Peyer's patch (tissue), 4 donors: ENCODE results near the gene CRYBA1. TPM values are rescaled to one million over a fixed set of nuclear protein-coding genes. Genes with fewer than 3 reads are reported as not detected.

Source experiments
- DNase-seq, 3 donors: peaks; one replicate each; pipeline ENCODE4 v3.0.0-alpha.2; 2017 to 2019
- H3K27ac ChIP-seq, 4 donors: fragments of 200-600 bp; sonication (generic); one replicate each; pipeline ENCODE4 v1.5.1; 2016 to 2019
- H3K27me3 ChIP-seq, 2 donors: fragments of 200-600 bp; sonication (generic); one replicate each; pipeline ENCODE4 v1.5.1; 2019
- H3K36me3 ChIP-seq, 3 donors: fragments of 200-600 bp; sonication (generic); one replicate each; pipeline ENCODE4 v1.5.1; 2016 to 2019
- H3K4me1 ChIP-seq, 4 donors: fragments of 200-600 bp; sonication (generic); one replicate each; pipeline ENCODE4 v1.5.1; 2016 to 2019
- H3K4me3 ChIP-seq, 4 donors: fragments of 200-600 bp; sonication (generic); 1 replicate in 3 of 4; 2 replicates in 1 of 4; pipeline ENCODE4 v1.5.1; 2016 to 2019; ENCODE audit warnings: mild to moderate bottlenecking in 1 of 4
- H3K9me3 ChIP-seq, 4 donors: fragments of 200-600 bp; sonication (generic); one replicate each; pipeline ENCODE4 v1.5.1; 2016 to 2019; ENCODE audit warnings: mild to moderate bottlenecking in 1 of 4
- CTCF ChIP-seq, 6 experiments: fragments of 450-650 bp in 4 of 6; fragments of 200-600 bp in 2 of 6; sonication (generic) in 1 of 6; IDR thresholded peaks; one replicate each; pipeline ENCODE4 v1.5.1; 2017 to 2019; ENCODE audit warnings: antibody characterized with exemption in 6 of 6, mild to moderate bottlenecking in 3 of 6, moderate library complexity in 1 of 6
- POLR2A ChIP-seq, 2 donors: fragments of 450-650 bp; IDR thresholded peaks; one replicate each; pipeline ENCODE4 v1.5.1; 2017; ENCODE audit warnings: antibody characterized with exemption in 2 of 2, mild to moderate bottlenecking in 2 of 2, moderate library complexity in 2 of 2
- total RNA-seq, 4 donors: library from RNA; depleted of rRNA; stranded (reverse); fragments of >200 nt; gene quantifications; one replicate each; pipeline ENCODE4 v1.1.0, GENCODE V29; 2016

Gene CRYBA1
- total RNA-seq, 4 donors from 2014 or later = not detected

GRCh38 chr17:29273924-29274323, 27.3 kb downstream of the CRYBA1 start:
- Histone ChIP-seq H3K27ac (no peak overlapping the region), H3K4me1 (peaks cover 0 to 27% (median 2%) of the 10 kb centered on the region in 4 donors), H3K4me3 (no peak overlapping the region), H3K27me3 (no peaks in the 10 kb centered on the region), H3K9me3 (no peaks in the 10 kb centered on the region), H3K36me3 (peaks cover 0 to 28% (median 0%) of the 10 kb centered on the region in 3 donors)
- TF ChIP-seq POLR2A (IDR thresholded peaks at IDR 0.05) (no peak), CTCF (IDR thresholded peaks at IDR 0.05) (peak in 1 of 6 experiments; percentile 14)
- no peak for DNase-seq

GRCh38 chr17:29278692-29279091, 32.0 kb downstream of the CRYBA1 start:
- peaks cover 0 to 32% (median 4%) of the 10 kb centered on the region in 4 donors for H3K4me1 ChIP-seq
- H3K4me3 ChIP-seq = no peak overlapping the region
- no peaks in the 10 kb centered on the region for H3K9me3 ChIP-seq
- no peak overlapping the region for H3K27ac ChIP-seq
- TF ChIP-seq POLR2A (IDR thresholded peaks at IDR 0.05) = no peak
- TF ChIP-seq CTCF (IDR thresholded peaks at IDR 0.05) = no peak
- no peak for DNase-seq
- H3K27me3 ChIP-seq = no peaks in the 10 kb centered on the region
- peaks cover 0 to 47% (median 0%) of the 10 kb centered on the region in 3 donors for H3K36me3 ChIP-seq

- Histone ChIP-seq H3K9me3 (no peaks in the 10 kb centered on the region), H3K4me1 (peaks cover 0 to 32% (median 5%) of the 10 kb centered on the region in 4 donors), H3K27ac (no peak overlapping the region), H3K36me3 (peaks cover 0 to 55% (median 0%) of the 10 kb centered on the region in 3 donors), H3K27me3 (no peaks in the 10 kb centered on the region), H3K4me3 (no peak overlapping the region)
- no peak for DNase-seq
- TF ChIP-seq CTCF (IDR thresholded peaks at IDR 0.05) (no peak), POLR2A (IDR thresholded peaks at IDR 0.05) (no peak)
These were observed 32.9 kb downstream of the CRYBA1 start for GRCh38 chr17:29279397-29280070.

GRCh38 chr17:29283496-29283895, 36.8 kb downstream of the CRYBA1 start:
- H3K27me3 ChIP-seq = no peaks in the 10 kb centered on the region
- no peaks in the 10 kb centered on the region for H3K9me3 ChIP-seq
- no peak overlapping the region for H3K4me3 ChIP-seq
- no peak for TF ChIP-seq POLR2A (IDR thresholded peaks at IDR 0.05)
- TF ChIP-seq CTCF (IDR thresholded peaks at IDR 0.05) = no peak
- H3K36me3 ChIP-seq = peaks cover 0 to 73% (median 0%) of the 10 kb centered on the region in 3 donors
- H3K4me1 ChIP-seq = peaks cover 0 to 25% (median 5%) of the 10 kb centered on the region in 4 donors
- H3K27ac ChIP-seq = no peak overlapping the region
- no peak for DNase-seq

GRCh38 chr17:29283961-29284360, 37.3 kb downstream of the CRYBA1 start:
- Histone ChIP-seq H3K27me3 (no peaks in the 10 kb centered on the region), H3K4me1 (peaks cover 0 to 29% (median 5%) of the 10 kb centered on the region in 4 donors), H3K36me3 (peaks cover 0 to 69% (median 0%) of the 10 kb centered on the region in 3 donors), H3K9me3 (no peaks in the 10 kb centered on the region), H3K27ac (no peak overlapping the region), H3K4me3 (no peak overlapping the region)
- no peak for TF ChIP-seq CTCF (IDR thresholded peaks at IDR 0.05)
- no peak for TF ChIP-seq POLR2A (IDR thresholded peaks at IDR 0.05)
- DNase-seq = no peak
